Lung (tissue), 12 donors: ENCODE results near the gene AOX1. TPM values are rescaled to one million over a fixed set of nuclear protein-coding genes. Genes with fewer than 3 reads are reported as not detected.
A peak's percentile ranks its signal among the peaks of the same experiment; 100 is the strongest.

Experiments
- ATAC-seq: fragments of 200-7000 bp; cut with Tn5 transposase; one replicate; pipeline ENCODE4 v1.9.1; 2020; ENCODE audit warnings: moderate number of reproducible peaks; ENCODE audit not compliant: insufficient read depth, low FRiP score
- DNase-seq, 3 donors: peaks; one replicate each; pipeline ENCODE4 v3.0.0-alpha.2; 2013 to 2017
- H3K27ac ChIP-seq, 2 donors: one replicate each; pipeline ENCODE4 v1.5.1; 2013; ENCODE audit warnings: mild to moderate bottlenecking in 2 of 2, moderate library complexity in 2 of 2, control low read depth in 1 of 2, inconsistent platforms in 1 of 2, low read depth in 1 of 2, low read length in 1 of 2
- H3K27me3 ChIP-seq, 3 donors: one replicate each; pipeline ENCODE4 v1.5.1; 2013; ENCODE audit warnings: low read length in 2 of 3; ENCODE audit not compliant: control insufficient read depth in 3 of 3, insufficient read depth in 3 of 3
- H3K36me3 ChIP-seq, 4 donors: one replicate each; pipeline ENCODE4 v1.5.1; 2013; ENCODE audit warnings: low read length in 4 of 4, mild to moderate bottlenecking in 1 of 4, moderate library complexity in 1 of 4; ENCODE audit not compliant: control insufficient read depth in 4 of 4, insufficient read depth in 4 of 4
- H3K4me1 ChIP-seq, 5 donors: one replicate each; pipeline ENCODE4 v1.5.1; 2013; ENCODE audit warnings: low read length in 5 of 5, mild to moderate bottlenecking in 2 of 5, moderate library complexity in 1 of 5; ENCODE audit not compliant: control insufficient read depth in 5 of 5, insufficient read depth in 5 of 5
- H3K4me3 ChIP-seq: one replicate; pipeline ENCODE4 v1.5.1; 2013; ENCODE audit warnings: mild to moderate bottlenecking, control low read depth, moderate library complexity
- H3K9ac ChIP-seq, 2 donors: one replicate each; pipeline ENCODE4 v1.5.1; 2013; ENCODE audit warnings: low read length in 2 of 2, control low read depth in 1 of 2; ENCODE audit not compliant: insufficient read depth in 1 of 2
- H3K9me3 ChIP-seq, 4 donors: one replicate each; pipeline ENCODE4 v1.5.1; 2013; ENCODE audit warnings: low read length in 3 of 4, mild to moderate bottlenecking in 1 of 4, moderate library complexity in 1 of 4; ENCODE audit not compliant: control insufficient read depth in 4 of 4, insufficient read depth in 3 of 4
- CTCF ChIP-seq: IDR thresholded peaks from 2 replicates; pipeline ENCODE4 v1.5.1; 2012; ENCODE audit warnings: mild to moderate bottlenecking; ENCODE audit errors: control extremely low read depth, extremely low read depth
- WGBS, 2 donors: extraction: QIAGEN DNeasy Blood & Tissue Kit; methylation state at CpG; one replicate each; pipeline ENCODE4 v1.1.7; 2013; 5-methylcytosine and 5-hydroxymethylcytosine counted together
- polyA plus RNA-seq, 2 donors: library from polyadenylated mRNA; stranded (reverse); fragments of 200-250 nt; gene quantifications; one replicate each; pipeline ENCODE4 v1.2.1, GENCODE V29; 2013
- total RNA-seq, 2 donors: library from RNA; depleted of rRNA in 1 of 2; stranded (reverse); fragments of >200 nt in 1 of 2; gene quantifications; one replicate each; pipeline ENCODE4 v1.2.1, GENCODE V29; 2014 to 2021
- donor health status: control.
- donor health status: control.
- donor health status: Bipolar disorder and iron deficiency.
- donor health status: healthy.
- donor health status: DM: yes; HTN: yes; CAD: no.

AOX1 gene
- total and polyA plus RNA-seq, 4 donors: 8.0 to 48.5 (median 10.6) TPM

GRCh38 chr2:200699310-200699709, 113.5 kb downstream of the AOX1 start:
- H3K27ac ChIP-seq: no peak overlapping the region

DNA sequence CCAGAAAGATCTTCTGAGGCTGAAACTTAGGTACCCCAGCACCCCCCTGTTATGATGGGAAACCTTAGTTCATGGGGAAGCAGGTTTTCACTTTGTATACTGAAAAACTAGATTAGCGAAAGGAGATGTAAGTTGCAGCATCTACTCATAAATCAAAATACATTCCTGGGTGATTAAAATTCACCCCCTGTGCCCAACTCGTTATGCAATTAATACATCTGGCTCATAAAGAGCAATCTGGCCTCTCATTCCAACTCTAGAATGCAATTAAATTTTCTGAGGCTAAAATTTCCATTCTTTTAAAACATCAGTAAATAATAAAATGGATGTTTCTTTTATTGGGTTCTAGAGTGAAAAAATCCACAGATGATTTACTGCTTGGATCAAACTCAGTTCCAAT, 115.0 kb downstream of the AOX1 start:
- Histone ChIP-seq H3K9ac (no peak overlapping the region), H3K4me1 (peaks cover 0 to 43% (median 0%) of the 10 kb centered on the region in 5 donors), H3K4me3 (no peak overlapping the region), H3K27me3 (no peaks in the 10 kb centered on the region), H3K36me3 (no peaks in the 10 kb centered on the region), H3K9me3 (no peaks in the 10 kb centered on the region), H3K27ac (no peak overlapping the region)
- no peak for TF ChIP-seq CTCF
- DNase-seq: no peak
- no peak for ATAC-seq
- WGBS, 2 donors: 75 to 77% methylated on average over 2 of the region's 2 CpGs

More at GRCh38 chr2:200699310-200699709, 113.5 kb downstream of the AOX1 start:
- no peak overlapping the region for H3K4me3 ChIP-seq
- peaks cover 0 to 44% (median 6%) of the 10 kb centered on the region in 5 donors for H3K4me1 ChIP-seq
- H3K36me3 ChIP-seq: no peaks in the 10 kb centered on the region
- no peaks in the 10 kb centered on the region for H3K9me3 ChIP-seq
- H3K9ac ChIP-seq: no peak overlapping the region
- H3K27me3 ChIP-seq: no peaks in the 10 kb centered on the region
- ATAC-seq (no peak), DNase-seq (no peak)
- no peak for TF ChIP-seq CTCF
- 0 to 43% methylated on average over 1 of the region's 1 CpG for WGBS, 2 donors

DNA sequence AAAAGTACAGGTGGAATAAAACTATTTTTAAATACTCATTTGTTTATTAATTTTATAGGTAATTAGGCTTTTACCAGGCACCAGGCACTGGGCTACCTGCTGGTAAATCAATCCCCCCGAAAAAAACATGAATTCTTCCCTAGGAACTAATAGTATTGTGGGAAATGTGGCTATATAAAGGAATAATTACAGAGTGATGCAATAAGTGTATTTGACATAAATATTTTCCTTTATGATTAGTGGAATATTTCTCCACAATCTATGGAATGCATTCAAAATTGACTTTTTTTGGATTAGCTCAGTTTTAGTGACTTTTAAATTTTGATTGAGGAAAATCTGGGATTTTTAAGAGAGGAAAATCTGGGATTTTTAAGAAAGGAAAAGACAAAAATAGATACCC, 116.2 kb downstream of the AOX1 start:
- no peak overlapping the region for H3K9ac ChIP-seq
- H3K36me3 ChIP-seq: no peaks in the 10 kb centered on the region
- no peaks in the 10 kb centered on the region for H3K27me3 ChIP-seq
- H3K27ac ChIP-seq: no peak overlapping the region
- H3K9me3 ChIP-seq: no peaks in the 10 kb centered on the region
- peaks cover 0 to 38% (median 0%) of the 10 kb centered on the region in 5 donors for H3K4me1 ChIP-seq
- 82 to 88% methylated on average over 1 of the region's 1 CpG for WGBS, 2 donors
- TF ChIP-seq CTCF: no peak
- ATAC-seq: no peak
- DNase-seq: no peak
- no peak overlapping the region for H3K4me3 ChIP-seq

GRCh38 chr2:200702646-200703118, 116.9 kb downstream of the AOX1 start:
- TF ChIP-seq CTCF: no peak
- DNase-seq (no peak), ATAC-seq (no peak)
- Histone ChIP-seq H3K4me3 (no peak overlapping the region), H3K36me3 (no peaks in the 10 kb centered on the region), H3K4me1 (peaks cover 0 to 38% (median 0%) of the 10 kb centered on the region in 5 donors), H3K27me3 (no peaks in the 10 kb centered on the region), H3K9ac (peak overlapping the region in 1 of 2 donors; percentile 38), H3K27ac (no peak overlapping the region), H3K9me3 (no peaks in the 10 kb centered on the region)
- 75 to 77% methylated on average over 4 of the region's 4 CpGs for WGBS, 2 donors
